Measurements from ENCODE around the gene TSHB. TPM values are rescaled to one million over a fixed set of nuclear protein-coding genes. Genes with fewer than 3 reads are reported as not detected.

The TSHB gene
- total and polyA plus RNA-seq, 7 donors, result not detected

DNA sequence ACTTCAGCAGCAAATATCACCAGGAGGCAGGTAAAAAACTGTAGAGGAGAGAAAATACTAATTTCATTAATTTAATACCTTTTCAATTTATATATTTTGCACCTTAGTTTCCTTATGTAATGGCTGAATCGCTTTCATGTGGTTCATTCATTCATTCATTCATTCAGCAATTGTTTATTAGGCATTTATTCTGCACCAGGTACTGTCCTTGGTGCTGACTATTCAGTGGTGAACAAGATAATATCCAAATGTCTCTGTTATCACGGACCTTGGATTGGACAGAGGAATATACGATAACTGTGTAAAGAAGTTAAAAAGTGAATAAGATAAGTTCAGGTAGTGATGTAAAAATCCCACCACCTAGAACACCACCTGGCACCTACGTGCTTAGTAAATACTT lies 30.9 kb downstream of the TSHB start:
- H3K4me3 ChIP-seq, result no peak overlapping the region
- intact Hi-C loops (cut with DNase I), result no loop called here
- no peak overlapping the region for H3K27ac ChIP-seq
- DNase-seq (no peak), ATAC-seq (no peak)
- no peaks in the 10 kb centered on the region for H3K9me3 ChIP-seq
- TF ChIP-seq, protein P1, sequence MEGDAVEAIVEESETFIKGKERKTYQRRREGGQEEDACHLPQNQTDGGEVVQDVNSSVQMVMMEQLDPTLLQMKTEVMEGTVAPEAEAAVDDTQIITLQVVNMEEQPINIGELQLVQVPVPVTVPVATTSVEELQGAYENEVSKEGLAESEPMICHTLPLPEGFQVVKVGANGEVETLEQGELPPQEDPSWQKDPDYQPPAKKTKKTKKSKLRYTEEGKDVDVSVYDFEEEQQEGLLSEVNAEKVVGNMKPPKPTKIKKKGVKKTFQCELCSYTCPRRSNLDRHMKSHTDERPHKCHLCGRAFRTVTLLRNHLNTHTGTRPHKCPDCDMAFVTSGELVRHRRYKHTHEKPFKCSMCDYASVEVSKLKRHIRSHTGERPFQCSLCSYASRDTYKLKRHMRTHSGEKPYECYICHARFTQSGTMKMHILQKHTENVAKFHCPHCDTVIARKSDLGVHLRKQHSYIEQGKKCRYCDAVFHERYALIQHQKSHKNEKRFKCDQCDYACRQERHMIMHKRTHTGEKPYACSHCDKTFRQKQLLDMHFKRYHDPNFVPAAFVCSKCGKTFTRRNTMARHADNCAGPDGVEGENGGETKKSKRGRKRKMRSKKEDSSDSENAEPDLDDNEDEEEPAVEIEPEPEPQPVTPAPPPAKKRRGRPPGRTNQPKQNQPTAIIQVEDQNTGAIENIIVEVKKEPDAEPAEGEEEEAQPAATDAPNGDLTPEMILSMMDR (IDR thresholded peaks at IDR 0.05), result no peak
- H3K36me3 ChIP-seq (ENCODE audit: insufficient read depth in 1 of 2, low read depth in 1 of 2), result no peaks in the 10 kb centered on the region
- peaks cover 0 to 6% (median 0%) of the 10 kb centered on the region in 3 donors for H3K27me3 ChIP-seq (ENCODE audit: insufficient read depth in 3 of 3, low read length in 2 of 3)
- H3K4me1 ChIP-seq, result no peaks in the 10 kb centered on the region
- 56 to 70% (median 59%) methylated on average over 4 of the region's 4 CpGs for WGBS, 3 donors

DNA sequence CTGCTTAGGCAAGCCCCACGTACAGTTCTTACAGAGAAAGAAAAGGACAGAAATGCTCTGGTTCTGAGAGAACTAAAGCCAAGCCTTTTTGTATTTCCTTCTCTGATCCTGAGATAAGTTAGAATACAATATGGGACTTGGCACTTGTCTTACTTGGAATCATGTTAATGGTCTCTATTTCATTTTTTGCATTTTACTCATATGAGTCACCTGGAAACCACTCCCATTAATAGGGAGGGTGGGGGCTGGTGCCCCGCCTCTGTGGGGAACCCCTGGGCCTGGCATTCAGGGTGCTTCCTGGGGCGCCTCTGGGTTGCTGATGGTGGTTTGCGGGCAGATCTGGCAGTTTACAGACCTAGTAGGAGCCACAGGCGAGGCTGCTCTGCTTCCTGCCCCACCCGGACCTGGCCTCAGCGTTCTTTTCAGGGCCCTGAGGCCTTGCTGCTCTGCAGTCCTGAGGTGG lies 32.9 kb downstream of the TSHB start:
- TF ChIP-seq, protein P1 (IDR thresholded peaks at IDR 0.05), result no peak
- DNase-seq, result peak; percentile 37 to 60
- Histone ChIP-seq H3K27me3 (ENCODE audit: insufficient read depth in 3 of 3, low read length in 2 of 3) (no peaks in the 10 kb centered on the region), H3K27ac (peak overlapping the region; percentile 36), H3K4me3 (no peak overlapping the region), H3K36me3 (ENCODE audit: insufficient read depth in 1 of 2, low read depth in 1 of 2) (no peaks in the 10 kb centered on the region), H3K4me1 (no peaks in the 10 kb centered on the region), H3K9me3 (no peaks in the 10 kb centered on the region)
- 65 to 82% (median 73%) methylated on average over 7 of the region's 7 CpGs for WGBS, 3 donors
- intact Hi-C loops (cut with DNase I), result no loop called here
- peak in 3 of 4 donors; percentile 35 to 49 (median 49) for ATAC-seq

DNA sequence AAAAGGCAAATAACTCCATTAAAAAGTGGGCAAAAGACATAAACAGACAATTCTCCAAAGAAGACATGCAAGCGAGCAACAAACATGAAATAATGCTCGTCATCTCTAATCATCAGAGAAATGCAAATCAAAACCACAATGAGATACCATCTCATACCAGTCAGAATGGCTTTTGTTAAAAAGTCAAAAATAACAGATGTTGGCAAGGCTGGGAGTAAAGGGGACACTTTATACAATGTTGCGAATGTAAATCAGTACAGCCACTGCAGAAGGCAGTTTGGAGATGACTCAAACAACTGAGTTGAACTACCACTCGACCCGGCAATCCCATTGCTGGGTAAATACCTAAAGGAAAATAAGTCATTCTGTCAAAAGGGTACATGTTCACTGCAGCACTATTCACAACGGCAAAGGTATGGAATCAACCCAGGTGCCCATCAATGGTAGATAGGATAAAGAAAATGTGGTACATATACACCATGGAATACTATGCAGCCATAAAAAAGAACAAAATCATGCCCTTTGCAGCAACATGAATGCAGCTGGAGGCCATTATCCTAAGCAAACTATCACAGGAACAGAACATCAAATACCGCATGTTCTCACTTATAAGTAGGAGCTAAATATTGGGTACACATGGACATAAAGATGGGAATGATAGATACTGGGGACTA lies 33.7 kb downstream of the TSHB start:
- H3K27ac ChIP-seq, result peak overlapping the region; percentile 36
- intact Hi-C loops (cut with DNase I), result no loop called here
- DNase-seq (no peak), ATAC-seq (no peak)
- no peak overlapping the region for H3K4me3 ChIP-seq
- H3K4me1 ChIP-seq, result no peaks in the 10 kb centered on the region
- 85 to 95% (median 92%) methylated on average over 7 of the region's 7 CpGs for WGBS, 3 donors
- TF ChIP-seq, protein P1 (IDR thresholded peaks at IDR 0.05), result no peak
- H3K36me3 ChIP-seq (ENCODE audit: insufficient read depth in 1 of 2, low read depth in 1 of 2), result no peaks in the 10 kb centered on the region
- no peaks in the 10 kb centered on the region for H3K9me3 ChIP-seq
- no peaks in the 10 kb centered on the region for H3K27me3 ChIP-seq (ENCODE audit: insufficient read depth in 3 of 3, low read length in 2 of 3)

DNA sequence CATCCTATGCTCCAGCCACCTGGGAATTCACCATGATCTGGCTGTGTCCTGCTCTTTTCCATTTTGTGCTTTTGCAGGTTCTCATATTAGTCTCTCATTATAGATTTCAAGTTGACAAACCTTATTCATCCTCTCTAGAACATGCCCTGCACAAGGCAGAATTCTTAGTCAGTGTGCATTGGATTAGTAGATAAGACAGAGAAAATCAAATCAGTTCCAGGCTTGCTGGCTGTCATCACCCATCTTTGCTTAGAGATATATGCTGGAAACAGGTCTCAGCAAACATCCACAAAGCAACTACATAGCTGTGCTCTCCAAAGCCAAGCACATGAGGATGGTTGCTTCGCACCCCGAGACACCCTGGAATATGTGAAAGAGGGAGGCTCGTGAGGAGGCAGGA lies 34.8 kb downstream of the TSHB start:
- H3K9me3 ChIP-seq, result no peaks in the 10 kb centered on the region
- no peaks in the 10 kb centered on the region for H3K36me3 ChIP-seq (ENCODE audit: insufficient read depth in 1 of 2, low read depth in 1 of 2)
- ATAC-seq (no peak), DNase-seq (no peak)
- no peak overlapping the region for H3K4me3 ChIP-seq
- TF ChIP-seq, protein P1 (IDR thresholded peaks at IDR 0.05), result no peak
- no peak overlapping the region for H3K27ac ChIP-seq
- 89 to 94% (median 92%) methylated on average over 3 of the region's 3 CpGs for WGBS, 3 donors
- H3K27me3 ChIP-seq (ENCODE audit: insufficient read depth in 3 of 3, low read length in 2 of 3), result no peaks in the 10 kb centered on the region
- peaks cover 7% of the 10 kb centered on the region for H3K4me1 ChIP-seq
- intact Hi-C loops (cut with DNase I), result no loop called here

DNA sequence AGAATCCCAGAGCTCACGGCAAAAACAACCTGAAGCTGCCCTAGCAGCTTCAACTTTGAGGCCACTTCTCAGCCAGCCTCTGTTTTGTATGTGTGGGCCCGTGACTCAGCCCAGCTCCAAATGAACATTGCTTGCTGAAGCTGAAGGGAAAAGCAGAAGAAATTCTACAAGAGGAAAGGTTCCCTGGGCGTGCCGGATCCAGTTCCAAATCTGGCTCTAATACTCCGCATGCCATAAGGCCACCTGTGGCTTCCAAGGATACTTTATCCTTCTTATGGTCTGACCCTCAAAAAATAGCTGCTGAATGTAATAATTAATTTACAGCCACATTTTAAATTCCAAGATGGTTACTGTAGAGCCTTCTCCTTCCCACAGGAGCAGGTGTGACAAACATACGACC lies 35.4 kb downstream of the TSHB start:
- ATAC-seq (no peak), DNase-seq (no peak)
- Histone ChIP-seq H3K27ac (no peak overlapping the region), H3K27me3 (ENCODE audit: insufficient read depth in 3 of 3, low read length in 2 of 3) (no peaks in the 10 kb centered on the region), H3K36me3 (ENCODE audit: insufficient read depth in 1 of 2, low read depth in 1 of 2) (no peaks in the 10 kb centered on the region), H3K9me3 (no peaks in the 10 kb centered on the region), H3K4me3 (no peak overlapping the region), H3K4me1 (peaks cover 8% of the 10 kb centered on the region)
- TF ChIP-seq, protein P1 (IDR thresholded peaks at IDR 0.05), result no peak
- intact Hi-C loops (cut with DNase I), result no loop called here
- WGBS, 3 donors, result 70 to 76% (median 72%) methylated on average over 6 of the region's 6 CpGs

All from psoas muscle (tissue), 8 donors.